ENCODE results near the gene LHX5. TPM values are rescaled to one million over a fixed set of nuclear protein-coding genes. Genes with fewer than 3 reads are reported as not detected.
A peak's percentile ranks its signal among the peaks of the same experiment; 100 is the strongest.

Gene LHX5
- total RNA-seq, 1 donor from 2014 or later = 0.25 TPM

GRCh38 chr12:113470871-113471618 is 626 bp downstream of the LHX5 start:
- Histone ChIP-seq H2AFZ (ENCODE audit: low read depth, low read length) (no peak overlapping the region), H3K36me3 (ENCODE audit: insufficient read depth, low read length) (no peaks in the 10 kb centered on the region), H3K4me1 (ENCODE audit: insufficient read depth, low read length) (peaks cover 3% of the 10 kb centered on the region), H3K9ac (ENCODE audit: low read length) (no peak overlapping the region), H3K9me3 (ENCODE audit: insufficient read depth, low read depth, low read length) (peaks cover 5% of the 10 kb centered on the region), H3K27ac (ENCODE audit: low read depth, low read length) (no peak overlapping the region), H3K4me3 (ENCODE audit: insufficient read depth, low read depth, low read length) (no peak overlapping the region), H3K27me3 (ENCODE audit: insufficient read depth, low read length) (peaks cover 91% of the 10 kb centered on the region), H4K20me1 (ENCODE audit: insufficient read depth, low read length) (peaks cover 13% of the 10 kb centered on the region), H3K4me2 (ENCODE audit: low read length) (no peak overlapping the region), H3K79me2 (ENCODE audit: insufficient read depth, low read length) (no peaks in the 10 kb centered on the region)
- no peak overlapping the region for H3K27ac Mint-ChIP-seq (ENCODE audit: unreplicated experiment)
- FAIRE-seq (no peak), DNase-seq (ENCODE audit: low read depth) (no peak)
- peaks cover 7% of the 10 kb centered on the region for H3K36me3 Mint-ChIP-seq (ENCODE audit: low read depth, unreplicated experiment)
- H3K4me3 Mint-ChIP-seq (ENCODE audit: unreplicated experiment) = no peak overlapping the region
- H3K4me1 Mint-ChIP-seq (ENCODE audit: low read depth, unreplicated experiment) = peaks cover 2% of the 10 kb centered on the region
- H3K9me3 Mint-ChIP-seq (ENCODE audit: unreplicated experiment) = peaks cover 18% of the 10 kb centered on the region
- H3K27me3 Mint-ChIP-seq (ENCODE audit: low read depth, unreplicated experiment) = peaks cover 77% of the 10 kb centered on the region
- TF ChIP-seq EZH2 (IDR thresholded peaks at IDR 0.05; ENCODE audit: insufficient read depth, low read length) (peak; percentile 88), CTCF (IDR thresholded peaks at IDR 0.05; ENCODE audit: insufficient read depth, low read depth, low read length) (no peak)

GRCh38 chr12:113469949-113470743 is 1.5 kb downstream of the LHX5 start:
- H3K79me2 ChIP-seq (ENCODE audit: insufficient read depth, low read length) = no peaks in the 10 kb centered on the region
- H3K36me3 ChIP-seq (ENCODE audit: insufficient read depth, low read length) = no peaks in the 10 kb centered on the region
- Mint-ChIP-seq H3K27me3 (ENCODE audit: low read depth, unreplicated experiment) (peaks cover 71% of the 10 kb centered on the region), H3K4me3 (ENCODE audit: unreplicated experiment) (no peak overlapping the region), H3K27ac (ENCODE audit: unreplicated experiment) (peak overlapping the region; percentile 4), H3K9me3 (ENCODE audit: unreplicated experiment) (peaks cover 18% of the 10 kb centered on the region), H3K36me3 (ENCODE audit: low read depth, unreplicated experiment) (peaks cover 7% of the 10 kb centered on the region), H3K4me1 (ENCODE audit: low read depth, unreplicated experiment) (peaks cover 2% of the 10 kb centered on the region)
- peaks cover 13% of the 10 kb centered on the region for H4K20me1 ChIP-seq (ENCODE audit: insufficient read depth, low read length)
- no peak for FAIRE-seq
- H3K27me3 ChIP-seq (ENCODE audit: insufficient read depth, low read length) = peaks cover 92% of the 10 kb centered on the region
- no peak for DNase-seq (ENCODE audit: low read depth)
- no peak overlapping the region for H3K9ac ChIP-seq (ENCODE audit: low read length)
- peaks cover 5% of the 10 kb centered on the region for H3K9me3 ChIP-seq (ENCODE audit: insufficient read depth, low read depth, low read length)
- H3K27ac ChIP-seq (ENCODE audit: low read depth, low read length) = no peak overlapping the region
- TF ChIP-seq CTCF (IDR thresholded peaks at IDR 0.05; ENCODE audit: insufficient read depth, low read depth, low read length) (no peak), EZH2 (IDR thresholded peaks at IDR 0.05; ENCODE audit: insufficient read depth, low read length) (no peak)
- no peak overlapping the region for H3K4me2 ChIP-seq (ENCODE audit: low read length)
- no peak overlapping the region for H2AFZ ChIP-seq (ENCODE audit: low read depth, low read length)
- no peak overlapping the region for H3K4me3 ChIP-seq (ENCODE audit: insufficient read depth, low read depth, low read length)
- H3K4me1 ChIP-seq (ENCODE audit: insufficient read depth, low read length) = peaks cover 3% of the 10 kb centered on the region

All from astrocyte (in vitro differentiated cells and primary cell).